GM12874 (cell line): Measurements from ENCODE around the gene CMTM2.

Source experiments
- CTCF ChIP-seq: IDR thresholded peaks from 2 replicates; pipeline ENCODE4 v1.5.1; 2011; ENCODE audit warnings: low read depth, mild to moderate bottlenecking, control low read depth, low read length, moderate library complexity; ENCODE audit not compliant: insufficient read depth

CMTM2 gene

GRCh38 chr16:66616169-66616568, 36.9 kb downstream of the CMTM2 start:
- TF ChIP-seq CTCF, result no peak

GRCh38 chr16:66616592-66616991, 37.3 kb downstream of the CMTM2 start:
- TF ChIP-seq CTCF, result no peak

GRCh38 chr16:66617010-66617434, 37.8 kb downstream of the CMTM2 start:
- TF ChIP-seq CTCF, result no peak

- TF ChIP-seq CTCF, result no peak
Measured at GRCh38 chr16:66617728-66618127, 38.5 kb downstream of the CMTM2 start.

GRCh38 chr16:66618588-66619375, 39.5 kb downstream of the CMTM2 start:
- TF ChIP-seq CTCF, result no peak

GRCh38 chr16:66619534-66620428, 40.5 kb downstream of the CMTM2 start:
- no peak for TF ChIP-seq CTCF

- no peak for TF ChIP-seq CTCF
Measured at GRCh38 chr16:66620429-66620795, 41.1 kb downstream of the CMTM2 start.
